MV-4-11 (cell line): ENCODE data around the gene SGCA.

Source experiments
- DNase-seq: peaks from one replicate; lab custom pipeline; 2025; lab: John Stamatoyannopoulos, UW

The SGCA gene

DNA sequence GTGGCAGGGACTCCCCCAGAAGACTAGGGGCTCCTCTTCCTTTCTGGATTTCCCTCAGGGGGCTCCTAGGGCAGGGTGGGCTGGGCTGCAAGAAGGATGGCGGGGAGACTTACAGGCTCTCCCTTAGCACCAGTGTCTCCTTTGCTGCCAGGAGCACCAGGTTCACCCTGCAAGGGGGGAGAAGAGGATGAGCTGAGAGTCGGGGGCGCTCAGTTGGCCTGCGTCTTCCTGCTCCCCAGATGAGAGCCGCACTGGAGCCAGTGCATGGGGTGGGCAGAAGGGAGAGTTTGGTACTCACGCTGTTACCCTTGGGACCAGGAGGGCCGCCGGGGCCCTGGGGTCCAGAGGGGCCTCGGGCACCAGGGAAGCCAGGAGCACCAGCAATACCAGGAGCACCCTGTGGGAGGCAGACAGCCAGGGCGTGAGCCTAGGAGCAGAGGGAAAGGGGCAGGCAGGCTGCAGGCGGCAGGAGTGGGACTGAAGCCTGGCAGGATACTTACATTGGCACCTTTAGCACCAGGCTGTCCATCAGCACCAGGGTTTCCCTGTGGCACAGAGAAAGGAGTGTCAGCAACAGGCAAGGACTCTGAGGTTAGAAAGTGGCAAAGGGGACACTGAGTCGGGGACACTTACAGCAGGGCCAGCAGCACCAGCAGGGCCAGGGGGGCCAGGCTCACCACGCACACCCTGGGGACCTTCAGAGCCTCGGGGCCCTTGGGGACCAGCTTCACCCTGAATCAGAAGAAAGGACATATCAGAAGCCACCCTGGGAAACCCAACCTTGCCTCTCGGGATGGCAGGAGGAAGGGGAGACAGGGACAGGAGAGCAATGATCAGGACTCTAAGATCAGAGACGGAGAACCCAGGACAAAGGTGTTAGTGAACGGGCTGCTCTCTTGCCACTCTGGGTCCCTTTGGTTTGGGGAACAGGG lies 29.4 kb downstream of the SGCA start:
- DNase-seq, result no peak

DNA sequence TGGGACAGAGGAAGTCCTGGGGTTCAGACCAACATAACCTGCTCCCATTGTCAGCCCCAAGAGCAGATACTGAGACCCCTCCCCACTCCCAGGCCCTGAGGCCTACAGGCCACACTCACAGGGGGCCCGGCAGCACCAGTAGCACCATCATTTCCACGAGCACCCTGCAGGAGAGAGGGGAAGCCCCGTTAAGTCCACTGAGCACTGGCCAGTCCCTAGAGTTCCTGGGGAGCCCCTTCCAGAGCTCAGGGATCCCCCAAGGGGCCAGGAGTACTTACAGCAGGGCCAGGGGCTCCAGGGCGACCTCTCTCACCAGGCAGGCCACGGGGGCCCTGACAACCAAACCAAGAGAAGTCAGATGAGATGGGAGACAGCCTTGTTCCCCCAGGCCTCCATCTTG lies 30.2 kb downstream of the SGCA start:
- DNase-seq, result no peak

DNA sequence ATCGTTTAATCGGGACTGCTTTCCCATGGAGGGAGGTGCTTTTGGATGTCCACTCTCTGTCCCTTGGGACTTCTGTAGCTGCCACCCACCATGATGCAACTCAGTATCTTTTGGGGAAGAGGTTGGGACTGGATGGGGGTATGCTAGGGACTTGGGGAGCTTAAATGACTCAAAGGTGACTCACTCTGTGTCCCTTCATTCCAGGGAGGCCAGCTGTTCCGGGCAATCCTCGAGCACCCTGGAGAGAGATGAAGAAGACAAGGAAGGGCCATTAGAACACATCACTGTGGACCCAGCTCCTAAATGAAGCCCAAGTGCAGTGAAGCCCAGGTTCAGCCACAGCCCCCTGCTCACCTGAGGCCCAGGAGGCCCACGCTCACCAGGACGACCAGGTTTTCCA lies 31.0 kb downstream of the SGCA start:
- DNase-seq, result no peak

DNA sequence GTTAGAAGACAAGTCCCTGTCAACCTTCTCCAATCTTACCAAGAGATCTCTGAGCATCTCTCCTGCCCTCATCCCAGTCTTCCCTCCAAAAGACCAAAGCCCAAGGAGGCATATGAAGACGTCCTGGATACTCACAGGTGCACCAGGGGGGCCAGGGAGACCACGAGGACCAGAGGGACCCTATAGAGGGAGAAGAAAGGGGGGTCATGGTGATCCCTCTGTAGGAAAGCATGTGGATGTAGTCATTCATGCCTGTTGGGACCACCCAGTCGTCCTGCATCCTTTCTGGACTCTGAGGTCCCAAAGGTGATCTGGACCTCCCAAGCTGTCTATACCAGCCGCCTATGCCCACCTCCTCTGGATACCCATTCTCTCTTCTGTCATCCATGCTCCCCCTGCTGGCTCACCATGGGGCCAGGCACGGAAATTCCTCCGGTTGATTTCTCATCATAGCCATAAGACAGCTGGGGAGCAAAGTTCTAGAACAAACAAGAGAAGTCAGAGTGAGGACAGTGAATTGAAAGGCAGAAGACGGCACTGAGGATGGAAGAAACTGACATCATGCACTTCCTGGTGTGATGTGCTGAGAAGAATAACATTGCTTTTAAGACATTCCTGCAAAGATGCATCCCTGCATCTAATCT lies 32.3 kb downstream of the SGCA start:
- peak; percentile 59 for DNase-seq

DNA sequence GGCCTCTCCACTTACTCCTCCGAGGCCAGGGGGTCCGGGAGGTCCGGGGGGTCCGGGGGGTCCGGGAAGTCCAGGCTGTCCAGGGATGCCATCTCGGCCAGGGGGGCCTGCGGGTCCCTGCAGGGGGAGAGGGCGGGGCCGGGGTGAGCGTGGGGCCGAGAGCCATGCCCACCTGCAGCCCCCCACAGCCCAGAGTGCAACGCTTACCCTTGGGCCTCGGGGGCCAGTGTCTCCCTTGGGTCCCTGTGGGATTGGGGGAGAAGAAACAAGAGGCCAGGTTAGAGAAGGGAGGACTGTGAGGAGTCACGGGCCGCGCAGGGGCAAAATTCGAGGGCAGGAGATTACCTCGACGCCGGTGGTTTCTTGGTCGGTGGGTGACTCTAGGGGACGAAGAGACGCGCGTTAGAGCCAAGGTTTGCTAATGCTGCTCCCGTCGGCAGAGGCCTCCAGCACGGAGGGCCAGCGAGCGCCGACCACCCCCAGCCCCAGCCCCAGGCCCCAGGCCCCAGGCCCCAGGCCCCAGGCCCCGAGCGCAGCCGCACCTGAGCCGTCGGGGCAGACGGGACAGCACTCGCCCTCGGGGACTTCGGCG lies 33.5 kb downstream of the SGCA start:
- DNase-seq, result no peak

DNA sequence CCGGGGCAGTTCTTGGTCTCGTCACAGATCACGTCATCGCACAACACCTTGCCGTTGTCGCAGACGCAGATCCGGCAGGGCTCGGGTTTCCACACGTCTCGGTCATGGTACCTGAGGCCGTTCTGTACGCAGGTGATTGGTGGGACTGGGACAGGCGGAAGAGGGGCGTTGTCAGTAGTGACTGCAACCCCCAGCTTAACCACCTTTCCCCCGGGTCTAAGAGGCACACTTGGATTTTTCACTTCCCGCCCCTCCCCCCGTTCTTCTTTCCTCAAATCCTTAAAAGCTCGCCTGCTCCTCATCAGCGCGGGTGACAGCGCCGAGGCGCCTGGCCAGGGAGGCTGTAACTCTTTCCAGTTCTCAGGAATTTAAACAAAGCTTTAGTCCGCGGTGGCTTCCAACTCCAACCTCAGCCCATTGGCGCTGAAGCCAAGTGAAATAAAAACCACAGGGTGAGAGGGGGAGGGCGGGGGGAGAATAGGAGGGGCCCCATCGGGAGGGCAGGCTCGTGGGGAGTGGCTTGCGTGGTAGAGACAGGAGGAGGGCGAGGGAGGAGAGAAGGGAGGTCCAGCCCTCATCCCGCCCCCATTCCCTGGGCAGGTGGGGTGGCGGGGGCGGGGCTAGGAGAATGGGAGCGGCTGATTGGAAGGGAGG lies 34.1 kb downstream of the SGCA start:
- peak; percentile 52 for DNase-seq

DNA sequence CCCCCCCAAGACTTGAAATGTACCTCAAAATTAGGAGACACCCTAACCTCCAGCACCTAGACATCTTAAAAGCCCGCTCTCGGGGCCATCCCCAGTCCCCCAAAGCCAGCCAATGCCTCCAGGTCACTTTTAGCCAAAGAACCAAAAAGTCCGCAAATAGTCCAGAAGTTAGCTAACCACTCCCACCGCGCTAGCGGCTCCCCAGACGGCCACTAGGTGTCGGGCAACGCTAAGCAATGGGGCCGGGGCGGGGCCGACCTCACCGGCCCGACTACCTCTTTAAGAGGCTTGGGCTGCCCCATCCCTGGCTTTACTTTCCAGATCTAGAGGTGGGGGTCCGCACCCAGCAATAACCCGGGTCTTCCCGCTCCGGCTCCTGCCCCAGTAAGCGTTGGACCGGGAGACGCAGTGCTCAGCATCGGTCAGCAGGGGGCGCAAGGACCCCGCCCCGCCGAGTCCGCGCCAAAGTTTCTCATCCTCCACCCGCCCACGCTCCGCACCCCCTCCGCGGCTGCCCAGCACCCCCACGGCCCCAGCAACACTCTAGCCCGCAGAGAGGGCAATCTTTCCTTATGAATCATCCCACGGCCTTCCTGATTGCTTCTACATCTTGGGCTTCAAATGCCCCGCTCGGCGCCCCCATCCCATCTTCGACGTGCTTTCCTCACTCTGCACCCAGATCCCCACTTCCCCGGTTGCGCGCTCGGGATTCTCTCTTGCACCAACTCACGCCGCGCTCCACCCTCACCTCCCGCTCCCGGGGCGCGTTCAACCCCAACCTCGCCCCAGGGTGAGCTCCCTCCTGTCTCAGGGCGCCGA lies 34.9 kb downstream of the SGCA start:
- peak; percentile 60 for DNase-seq

DNA sequence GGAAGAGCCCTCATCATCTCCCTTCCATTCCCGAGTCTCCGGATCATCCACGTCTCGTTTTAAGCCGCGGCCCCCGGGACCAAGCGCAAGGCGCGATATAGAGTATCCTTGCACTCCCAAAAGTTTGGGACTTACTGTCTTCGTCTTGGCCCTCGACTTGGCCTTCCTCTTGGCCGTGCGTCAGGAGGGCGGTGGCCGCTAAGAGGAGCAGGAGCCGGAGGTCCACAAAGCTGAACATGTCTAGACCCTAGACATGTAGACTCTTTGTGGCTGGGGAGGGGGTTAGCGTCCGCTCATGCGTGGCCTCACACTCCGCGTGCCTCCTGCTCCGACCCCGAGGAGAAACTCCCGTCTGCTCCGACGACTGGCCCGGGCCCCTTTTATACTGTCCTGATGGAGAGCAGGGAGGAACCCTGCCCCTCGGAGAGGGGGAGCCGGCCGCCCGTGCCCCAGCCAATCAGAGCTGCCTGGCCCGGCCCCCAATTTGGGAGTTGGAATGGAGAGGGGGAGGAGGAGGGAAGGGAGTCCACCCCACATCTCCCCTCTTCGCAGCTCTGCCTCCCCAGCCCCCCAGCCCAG lies 35.6 kb downstream of the SGCA start, which contains the start of gene COL1A1:
COL1A1 (minus strand) TSS at position 356 of the 579 bp plus-strand sequence; CDS start at position 238, 118 bp downstream.
- no peak for DNase-seq

DNA sequence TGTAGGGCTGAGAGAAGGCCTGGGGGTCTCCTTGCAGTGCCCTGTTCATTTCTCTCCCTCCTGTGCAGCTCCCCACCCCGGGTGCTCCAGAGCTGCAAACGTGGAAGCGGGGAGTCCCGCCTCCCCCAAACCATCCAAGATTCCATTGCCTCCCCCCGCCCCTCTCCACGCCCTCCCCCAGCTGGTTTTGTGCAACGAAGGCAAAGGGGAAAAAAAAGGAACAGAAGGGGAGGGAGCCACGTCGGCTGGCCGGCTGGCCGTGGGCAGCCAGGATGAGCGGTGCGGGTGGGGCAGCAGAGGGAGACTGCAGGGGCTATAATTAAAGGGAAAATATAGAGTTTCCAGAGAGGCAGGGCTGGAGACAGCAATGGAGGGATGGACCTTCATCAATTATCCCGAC lies 37.3 kb downstream of the SGCA start:
- DNase-seq, result no peak

DNA sequence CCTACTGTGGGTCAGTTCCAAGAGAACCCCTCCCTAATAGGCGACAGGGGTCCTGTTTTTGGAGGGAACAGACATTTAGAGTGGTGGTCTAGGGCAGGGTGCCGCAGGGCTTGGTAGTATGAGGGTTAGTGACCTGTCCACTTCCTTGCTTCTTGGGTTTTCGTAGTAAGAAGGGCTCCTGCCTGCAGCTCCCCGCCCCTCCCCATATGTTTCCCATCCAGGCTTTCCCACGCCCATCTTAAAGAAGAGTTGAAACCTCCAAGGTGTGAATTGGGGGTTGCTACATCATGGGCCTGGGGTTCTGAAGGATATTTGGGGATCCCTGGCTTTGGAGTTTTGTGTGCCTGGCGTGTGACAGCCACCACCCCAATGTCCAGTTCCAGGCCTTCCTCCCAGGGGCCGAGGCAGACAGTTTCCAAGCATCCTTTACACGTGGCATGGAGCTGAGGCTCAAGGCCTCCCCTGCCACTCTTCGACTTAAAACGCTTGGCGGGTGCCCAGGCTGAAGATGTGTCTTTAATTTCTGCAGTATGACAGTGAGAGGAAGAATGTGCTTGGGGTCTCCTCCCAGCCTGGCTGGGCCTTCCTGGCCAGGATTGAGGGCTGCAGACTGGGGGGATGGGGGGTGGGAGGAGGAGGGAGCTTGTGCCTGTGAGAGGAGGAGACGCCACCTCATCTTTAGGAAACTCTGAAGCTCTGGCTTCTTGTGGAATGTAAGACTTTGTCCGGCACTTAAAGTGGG lies 38.0 kb downstream of the SGCA start:
- DNase-seq, result no peak

DNA sequence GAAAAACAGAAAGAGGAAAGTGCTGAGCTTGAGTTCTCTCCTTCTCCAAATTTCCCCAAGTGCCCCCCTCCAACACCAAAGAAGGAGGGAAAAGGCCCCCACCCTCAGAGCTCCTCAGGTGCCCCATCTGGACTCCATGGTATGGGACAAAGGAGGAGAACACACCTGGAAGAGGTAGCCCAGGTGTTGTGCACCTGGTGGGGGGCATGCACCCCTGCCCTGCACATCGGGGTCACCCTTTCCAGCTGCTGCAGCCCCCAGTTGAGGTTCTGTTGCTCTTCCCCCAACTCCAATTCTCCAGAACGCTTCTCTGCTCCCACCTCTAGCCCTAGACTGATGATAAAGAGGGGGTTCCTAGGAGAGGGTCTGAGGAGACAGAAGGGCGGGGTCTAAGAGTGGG lies 38.6 kb downstream of the SGCA start:
- no peak for DNase-seq

DNA sequence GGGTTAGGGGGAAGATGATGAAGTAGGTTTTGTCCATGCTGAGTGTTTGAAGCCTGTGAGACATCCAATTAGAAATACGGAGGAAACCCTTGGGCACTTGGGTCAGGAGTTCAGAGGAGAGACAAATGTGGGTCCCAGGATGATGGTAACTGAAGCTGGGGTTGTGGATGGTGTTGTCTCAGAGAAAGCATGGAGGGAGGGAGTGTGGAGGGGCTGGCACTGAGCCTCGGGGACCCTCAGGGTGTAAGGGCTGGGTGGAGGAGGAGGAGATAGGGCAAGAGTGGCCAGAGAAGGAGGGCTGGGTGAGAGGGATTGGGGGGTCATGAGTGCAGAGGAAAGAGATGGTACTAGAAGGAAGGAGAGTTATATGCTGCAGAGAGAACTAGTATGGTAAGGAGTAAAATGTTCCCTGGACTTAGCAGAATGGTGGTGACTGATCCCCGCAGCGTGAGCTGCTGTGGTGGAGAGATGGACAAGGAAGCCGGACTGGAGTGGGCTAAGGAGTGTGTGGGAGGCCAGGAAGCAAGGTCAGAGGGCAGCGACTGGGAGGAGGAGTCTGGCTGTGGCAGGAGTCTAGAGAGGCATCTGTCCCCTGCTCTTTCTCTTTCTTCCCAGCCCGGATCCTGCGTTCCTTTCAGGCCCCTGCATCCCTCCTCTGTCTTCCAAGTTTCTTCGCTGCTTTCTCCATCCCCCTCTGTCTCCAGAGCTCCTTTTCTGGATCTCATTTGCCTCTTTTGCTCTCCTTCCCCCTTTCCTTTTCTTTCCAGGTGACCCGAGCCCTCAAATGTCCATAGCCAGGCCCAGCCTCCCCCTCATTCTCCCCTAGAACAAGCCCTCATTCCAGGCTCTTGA lies 39.5 kb downstream of the SGCA start:
- no peak for DNase-seq

DNA sequence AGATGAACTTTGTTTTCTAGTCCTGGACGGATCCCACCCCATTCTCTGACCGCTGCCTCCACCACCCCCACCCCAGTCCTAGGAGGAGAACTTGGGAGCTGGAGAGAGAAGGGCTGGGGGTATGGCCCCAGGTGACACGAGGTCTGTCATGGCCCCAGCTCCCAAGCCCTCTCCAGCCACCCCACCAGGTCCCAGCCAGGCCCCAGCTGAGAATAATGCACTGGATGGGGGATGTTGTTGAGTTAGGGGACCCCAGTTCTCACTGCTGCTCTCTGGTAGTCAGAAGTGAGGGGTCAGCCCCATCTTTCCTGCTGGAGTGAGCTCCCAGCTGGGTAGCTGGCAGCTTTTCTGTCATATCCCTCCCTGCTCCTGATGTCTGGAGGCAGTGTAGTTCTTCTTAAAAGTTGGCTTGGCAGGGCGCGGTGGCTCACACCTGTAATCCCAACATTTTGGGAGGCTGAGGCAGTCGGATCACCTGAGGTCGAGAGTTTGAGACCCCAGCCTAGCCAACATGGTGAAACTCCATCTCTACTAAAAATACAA lies 40.2 kb downstream of the SGCA start:
- DNase-seq, result no peak

DNA sequence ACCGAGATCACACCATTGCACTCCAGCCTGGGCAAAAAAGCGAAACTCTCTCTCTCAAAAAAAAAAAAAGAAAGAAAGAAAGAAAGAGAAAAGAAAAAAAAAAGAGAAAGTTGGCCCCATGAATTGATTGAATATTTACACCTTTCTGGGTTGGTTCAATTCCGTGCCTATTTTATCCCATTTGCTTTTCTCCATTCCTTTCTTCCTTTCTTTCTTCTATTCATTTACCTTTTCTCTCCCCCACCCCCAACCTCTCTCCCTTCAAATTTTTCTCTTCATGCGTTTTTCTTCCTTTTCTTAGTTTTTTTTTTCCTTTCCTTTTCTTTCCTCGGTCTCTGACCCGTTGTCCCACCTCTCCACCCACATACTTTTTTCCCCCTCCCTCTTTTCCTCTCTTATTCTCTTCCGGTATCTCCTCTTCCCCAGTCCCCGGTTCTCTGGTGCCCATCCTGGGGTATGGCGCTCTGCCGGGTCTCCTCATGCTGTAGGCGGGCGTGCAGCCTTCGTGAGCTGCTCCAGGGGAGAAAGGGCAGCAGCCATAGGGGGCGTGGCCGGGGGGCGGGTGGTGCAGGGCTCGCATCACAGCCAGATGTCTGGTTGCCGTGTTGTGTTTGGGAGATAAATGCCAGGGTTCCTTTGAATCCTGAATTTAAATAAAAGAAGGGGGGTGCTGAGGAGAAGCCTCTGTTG lies 40.9 kb downstream of the SGCA start:
- no peak for DNase-seq

DNA sequence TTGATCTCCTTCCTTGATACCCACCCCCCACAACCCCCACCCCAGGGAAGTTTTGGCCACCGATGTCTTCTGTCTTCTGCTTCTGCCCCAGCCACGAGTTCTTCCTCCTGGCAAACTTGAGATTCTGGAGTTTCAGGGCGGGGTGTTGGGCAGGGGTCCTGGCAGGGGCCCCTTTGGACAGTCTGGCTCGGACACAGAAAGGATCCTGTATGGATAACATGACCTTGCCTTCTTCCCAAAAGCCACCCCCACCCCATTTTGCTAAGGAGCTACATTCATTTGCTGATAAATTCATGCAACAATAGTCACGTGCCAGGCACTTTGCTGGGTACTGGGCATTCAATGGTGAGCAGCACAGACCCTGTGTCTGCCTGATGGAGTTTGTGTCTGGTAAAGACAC lies 41.5 kb downstream of the SGCA start:
- DNase-seq, result no peak

DNA sequence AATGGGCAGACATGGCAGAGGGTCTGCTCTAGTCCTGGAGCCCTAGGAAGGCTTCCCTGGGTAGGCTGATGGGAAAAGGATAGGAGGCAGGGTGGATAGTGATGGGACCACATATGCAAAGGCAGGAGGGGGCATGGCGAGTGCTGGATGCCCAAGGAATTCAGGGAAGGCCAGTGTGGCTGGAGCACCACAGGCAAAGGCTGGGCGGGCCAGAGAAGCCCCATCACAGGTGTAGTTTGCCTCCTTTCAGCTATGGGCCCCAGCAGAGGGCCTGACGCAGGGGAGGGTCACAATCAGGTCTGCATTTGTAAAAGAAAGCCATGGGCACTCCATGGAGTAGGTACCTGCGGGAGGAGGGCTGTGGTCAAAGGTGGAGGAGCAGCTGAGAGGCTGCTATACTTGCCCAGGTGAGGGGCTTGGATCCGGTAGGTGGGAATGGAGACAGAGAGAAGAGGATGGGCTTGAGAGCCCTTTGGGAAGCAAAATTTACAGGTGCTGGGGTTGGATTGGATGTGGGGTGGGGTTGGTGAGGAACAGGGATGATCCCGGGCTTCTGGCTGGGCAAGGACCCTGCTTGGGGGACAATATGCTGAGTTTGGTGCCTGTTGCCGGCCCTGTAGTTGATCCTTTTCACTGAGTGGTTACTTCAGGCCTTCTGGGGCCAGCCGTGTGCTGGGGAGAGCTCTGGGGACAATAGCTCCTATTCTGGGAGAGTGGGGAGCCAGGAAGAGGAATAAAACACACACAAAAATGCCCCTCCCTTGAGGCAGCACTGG lies 42.2 kb downstream of the SGCA start:
- no peak for DNase-seq

DNA sequence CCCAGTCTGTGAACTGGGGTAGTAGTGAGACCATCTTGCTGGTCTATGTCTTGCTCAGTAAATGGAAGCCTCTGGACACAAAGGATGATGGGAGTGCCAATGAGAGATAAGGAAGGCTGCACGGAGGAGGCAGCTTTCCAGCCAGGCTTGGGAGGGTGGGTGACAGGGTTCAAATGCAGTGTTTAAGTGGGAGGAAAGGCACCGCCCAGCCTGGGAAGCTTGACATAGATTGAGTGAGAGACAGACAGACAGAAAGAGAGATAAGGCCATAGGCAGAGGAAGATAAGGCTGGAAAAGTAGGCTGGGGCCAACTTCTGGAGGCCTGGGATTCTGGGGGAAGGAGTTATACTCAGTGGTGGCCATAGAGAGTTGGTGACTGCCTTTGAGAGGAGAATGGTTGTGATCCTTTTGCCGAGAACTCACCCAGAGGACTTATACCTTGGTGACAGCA lies 42.8 kb downstream of the SGCA start:
- DNase-seq, result no peak

DNA sequence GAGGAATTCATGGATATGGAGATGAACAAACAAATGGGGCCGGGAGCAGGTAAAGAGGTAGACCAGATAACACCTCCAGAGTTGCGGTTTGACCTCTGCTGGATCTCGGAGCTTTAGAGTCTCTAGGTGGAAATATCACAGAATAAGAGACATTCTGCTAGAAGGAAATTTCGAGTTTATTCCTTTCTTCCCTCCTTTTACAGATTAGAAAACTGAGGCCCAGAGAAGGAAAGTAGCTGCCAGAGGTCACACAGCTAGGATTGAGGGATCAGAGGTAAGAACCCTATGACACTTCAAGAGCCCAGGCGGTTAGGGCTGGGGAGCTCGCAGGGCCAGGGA lies 43.3 kb downstream of the SGCA start:
- DNase-seq, result no peak
